ENCODE measurements around the gene ROBO3. TPM values are rescaled to one million over a fixed set of nuclear protein-coding genes. Genes with fewer than 3 reads are reported as not detected.
A peak's percentile ranks its signal among the peaks of the same experiment; 100 is the strongest.

ROBO3 gene
- total RNA-seq, 2 experiments from 2014 or later = 7.9 to 8.5 TPM

GRCh38 chr11:124859171-124859570, 6.1 kb upstream of the ROBO3 start:
- Mint-ChIP-seq H3K9me3 (no peaks in the 10 kb centered on the region), H3K36me3 (ENCODE audit: low read depth) (no peaks in the 10 kb centered on the region), H3K4me1 (peaks cover 6% of the 10 kb centered on the region), H3K27me3 (peaks cover 40% of the 10 kb centered on the region), H3K4me3 (no peak overlapping the region), H3K27ac (no peak overlapping the region)
- ChIA-PET CTCF (interaction anchor here (1.6 kb wide), 1 partner anchor 17 kb away, joined by 6 read pairs; no protein-coding TSS in a partner anchor), POLR2A (no interaction called here)
- no peak for DNase-seq

GRCh38 chr11:124861670-124862069, 3.6 kb upstream of the ROBO3 start:
- ChIA-PET POLR2A (no interaction called here), CTCF (interaction anchor here (1.5 kb wide), 1 partner anchor 15 kb away, joined by 5 read pairs; no protein-coding TSS in a partner anchor)
- no peaks in the 10 kb centered on the region for H3K36me3 Mint-ChIP-seq (ENCODE audit: low read depth)
- DNase-seq = no peak
- no peaks in the 10 kb centered on the region for H3K9me3 Mint-ChIP-seq
- peaks cover 62% of the 10 kb centered on the region for H3K27me3 Mint-ChIP-seq
- H3K4me1 Mint-ChIP-seq = peaks cover 8% of the 10 kb centered on the region
- H3K27ac Mint-ChIP-seq = no peak overlapping the region
- no peak overlapping the region for H3K4me3 Mint-ChIP-seq

- DNase-seq = no peak
- CTCF ChIA-PET = interaction anchor here (1.5 kb wide), 1 partner anchor 13 kb away, joined by 5 read pairs; no protein-coding TSS in a partner anchor
- POLR2A ChIA-PET = no interaction called here
Observed at GRCh38 chr11:124863137-124863825, 2.0 kb upstream of the ROBO3 start.

GRCh38 chr11:124863826-124864165, 1.4 kb upstream of the ROBO3 start:
- Mint-ChIP-seq H3K36me3 (ENCODE audit: low read depth) (no peaks in the 10 kb centered on the region), H3K4me1 (peaks cover 17% of the 10 kb centered on the region), H3K27ac (no peak overlapping the region), H3K9me3 (no peaks in the 10 kb centered on the region), H3K4me3 (no peak overlapping the region), H3K27me3 (peaks cover 82% of the 10 kb centered on the region)
- ChIA-PET CTCF (no interaction called here), POLR2A (no interaction called here)
- no peak for DNase-seq

More at GRCh38 chr11:124863137-124863825, 2.0 kb upstream of the ROBO3 start:
- no peaks in the 10 kb centered on the region for H3K36me3 Mint-ChIP-seq (ENCODE audit: low read depth)
- H3K27ac Mint-ChIP-seq = no peak overlapping the region
- no peak overlapping the region for H3K4me3 Mint-ChIP-seq
- H3K27me3 Mint-ChIP-seq = peaks cover 76% of the 10 kb centered on the region
- peaks cover 14% of the 10 kb centered on the region for H3K4me1 Mint-ChIP-seq
- H3K9me3 Mint-ChIP-seq = no peaks in the 10 kb centered on the region

GRCh38 chr11:124864176-124864891, 898 bp upstream of the ROBO3 start:
- ChIA-PET CTCF (interaction anchor here (1.3 kb wide), 1 partner anchor 28 kb away, joined by 4 read pairs; no protein-coding TSS in a partner anchor), POLR2A (no interaction called here)
- H3K27me3 Mint-ChIP-seq = peaks cover 86% of the 10 kb centered on the region
- no peak for DNase-seq
- H3K4me1 Mint-ChIP-seq = peaks cover 17% of the 10 kb centered on the region
- H3K9me3 Mint-ChIP-seq = no peaks in the 10 kb centered on the region
- H3K36me3 Mint-ChIP-seq (ENCODE audit: low read depth) = no peaks in the 10 kb centered on the region
- no peak overlapping the region for H3K4me3 Mint-ChIP-seq
- no peak overlapping the region for H3K27ac Mint-ChIP-seq

- Mint-ChIP-seq H3K4me3 (no peak overlapping the region), H3K27me3 (peaks cover 89% of the 10 kb centered on the region), H3K4me1 (peaks cover 20% of the 10 kb centered on the region), H3K27ac (no peak overlapping the region), H3K36me3 (ENCODE audit: low read depth) (no peaks in the 10 kb centered on the region), H3K9me3 (no peaks in the 10 kb centered on the region)
- DNase-seq = no peak
- ChIA-PET POLR2A (no interaction called here), CTCF (interaction anchor here (1.3 to 2.5 kb wide), 4 partner anchors 11 to 28 kb away, joined by 4 to 20 read pairs (median 10); no protein-coding TSS in a partner anchor)
Observed at GRCh38 chr11:124864892-124865180, 396 bp upstream of the ROBO3 start.

- no peak overlapping the region for H3K4me3 Mint-ChIP-seq
Observed at GRCh38 chr11:124865902-124866851, 945 bp downstream of the ROBO3 start.

GRCh38 chr11:124867700-124868099, 2.5 kb downstream of the ROBO3 start:
- Mint-ChIP-seq H3K9me3 (no peaks in the 10 kb centered on the region), H3K4me3 (no peak overlapping the region), H3K27me3 (peaks cover 95% of the 10 kb centered on the region), H3K36me3 (ENCODE audit: low read depth) (no peaks in the 10 kb centered on the region), H3K27ac (no peak overlapping the region), H3K4me1 (peaks cover 20% of the 10 kb centered on the region)
- ChIA-PET POLR2A (no interaction called here), CTCF (interaction anchor here (1.2 to 2.5 kb wide), 3 partner anchors 22 to 199 kb away, joined by 3 to 14 read pairs (median 7); no protein-coding TSS in a partner anchor)
- DNase-seq = no peak

More at GRCh38 chr11:124865902-124866851, 945 bp downstream of the ROBO3 start:
- peaks cover 20% of the 10 kb centered on the region for H3K4me1 Mint-ChIP-seq
- H3K9me3 Mint-ChIP-seq = no peaks in the 10 kb centered on the region
- no peak overlapping the region for H3K27ac Mint-ChIP-seq
- CTCF ChIA-PET = interaction anchor here (0.6 to 2.5 kb wide), 20 partner anchors 9 to 274 kb away, joined by 3 to 20 read pairs (median 4); no protein-coding TSS in a partner anchor
- H3K27me3 Mint-ChIP-seq = peaks cover 93% of the 10 kb centered on the region
- peak; percentile 54 for DNase-seq
- no peaks in the 10 kb centered on the region for H3K36me3 Mint-ChIP-seq (ENCODE audit: low read depth)
- POLR2A ChIA-PET = interaction anchor here (1.6 kb wide), 1 partner anchor 10 kb away, joined by 7 read pairs; no protein-coding TSS in a partner anchor

- H3K36me3 Mint-ChIP-seq (ENCODE audit: low read depth) = no peaks in the 10 kb centered on the region
- CTCF ChIA-PET = no interaction called here
Observed at GRCh38 chr11:124868331-124869274, 3.4 kb downstream of the ROBO3 start.

GRCh38 chr11:124869331-124869730, 4.1 kb downstream of the ROBO3 start:
- POLR2A ChIA-PET = no interaction called here
- Mint-ChIP-seq H3K36me3 (ENCODE audit: low read depth) (no peaks in the 10 kb centered on the region), H3K9me3 (no peaks in the 10 kb centered on the region), H3K27me3 (peaks cover 95% of the 10 kb centered on the region), H3K4me1 (peaks cover 14% of the 10 kb centered on the region), H3K27ac (no peak overlapping the region), H3K4me3 (no peak overlapping the region)
- DNase-seq = no peak
- CTCF ChIA-PET = no interaction called here

More at GRCh38 chr11:124868331-124869274, 3.4 kb downstream of the ROBO3 start:
- POLR2A ChIA-PET = no interaction called here
- Mint-ChIP-seq H3K4me3 (no peak overlapping the region), H3K27me3 (peaks cover 95% of the 10 kb centered on the region), H3K9me3 (no peaks in the 10 kb centered on the region), H3K27ac (no peak overlapping the region), H3K4me1 (peaks cover 18% of the 10 kb centered on the region)
- no peak for DNase-seq

- DNase-seq = no peak
- H3K27ac Mint-ChIP-seq = no peak overlapping the region
- peaks cover 14% of the 10 kb centered on the region for H3K4me1 Mint-ChIP-seq
- H3K36me3 Mint-ChIP-seq (ENCODE audit: low read depth) = no peaks in the 10 kb centered on the region
- peaks cover 93% of the 10 kb centered on the region for H3K27me3 Mint-ChIP-seq
- no peak overlapping the region for H3K4me3 Mint-ChIP-seq
- H3K9me3 Mint-ChIP-seq = no peaks in the 10 kb centered on the region
- ChIA-PET POLR2A (no interaction called here), CTCF (no interaction called here)
Observed at GRCh38 chr11:124869856-124870387, 4.7 kb downstream of the ROBO3 start.

GRCh38 chr11:124870430-124870829, 5.2 kb downstream of the ROBO3 start:
- CTCF ChIA-PET = interaction anchor here (1.8 kb wide), 1 partner anchor 11 kb away, joined by 4 read pairs; no protein-coding TSS in a partner anchor
- H3K27me3 Mint-ChIP-seq = peaks cover 95% of the 10 kb centered on the region
- H3K4me3 Mint-ChIP-seq = no peak overlapping the region
- no peaks in the 10 kb centered on the region for H3K36me3 Mint-ChIP-seq (ENCODE audit: low read depth)
- DNase-seq = no peak
- H3K9me3 Mint-ChIP-seq = no peaks in the 10 kb centered on the region
- POLR2A ChIA-PET = no interaction called here
- H3K27ac Mint-ChIP-seq = no peak overlapping the region
- H3K4me1 Mint-ChIP-seq = peaks cover 14% of the 10 kb centered on the region

All from activated CD4-positive, alpha-beta memory T cell treated with anti-CD3 and anti-CD28 coated beads, Interleukin-2, amount 10 ng/mL, durations not matched to agents 7 days and 5 days (primary cell).